ENCODE data around the gene NUFIP1.
"Not testable (repeated sequence)": the region's sequence is repeated elsewhere in the genome, so short reads cannot be mapped to it uniquely, and the experiment has no call there.

Gene NUFIP1

DNA sequence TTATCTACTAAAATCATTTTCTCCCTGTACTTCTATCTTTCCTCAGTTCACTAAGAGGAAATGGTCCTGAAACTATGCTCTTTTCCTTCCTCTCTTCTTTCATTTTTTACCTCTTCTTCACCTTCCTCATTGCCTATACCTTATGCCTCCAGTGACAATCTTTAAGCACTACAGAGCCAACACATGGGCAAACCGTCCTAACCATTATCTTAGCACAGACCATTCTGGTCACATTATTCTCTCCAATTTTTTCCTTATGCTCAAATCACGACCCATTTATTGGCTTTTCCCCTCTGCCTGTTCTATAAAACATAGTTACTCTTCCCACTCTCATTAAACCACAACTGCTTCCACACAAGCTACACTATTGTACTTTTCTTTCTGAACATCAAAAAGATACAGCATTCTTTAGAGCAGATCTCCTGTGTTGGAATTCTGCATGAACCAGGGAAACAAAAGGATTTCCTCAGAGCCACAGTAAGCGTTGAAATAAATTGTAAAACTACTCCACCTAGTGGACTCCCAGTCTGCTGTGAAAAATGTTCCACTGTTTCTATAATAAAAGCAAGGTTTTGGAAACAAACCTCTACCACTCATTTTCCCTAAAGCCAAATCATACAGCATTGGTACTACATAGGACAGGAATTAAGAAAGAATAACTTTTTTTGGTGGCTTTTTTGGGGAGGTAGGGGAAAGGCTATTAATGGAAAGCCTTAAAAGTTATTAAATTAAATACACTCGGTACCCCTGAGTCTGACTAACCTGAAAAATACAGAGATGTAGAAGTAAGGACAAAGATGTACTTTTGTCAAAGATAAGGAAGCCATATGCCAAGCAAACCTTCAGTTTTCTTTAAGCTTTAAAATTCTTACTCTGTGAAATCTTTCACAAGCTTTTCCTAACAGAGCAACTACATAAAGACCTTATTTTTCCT is 19.5 kb downstream of the NUFIP1 start:
- DNase-seq: peak; percentile 28

DNA sequence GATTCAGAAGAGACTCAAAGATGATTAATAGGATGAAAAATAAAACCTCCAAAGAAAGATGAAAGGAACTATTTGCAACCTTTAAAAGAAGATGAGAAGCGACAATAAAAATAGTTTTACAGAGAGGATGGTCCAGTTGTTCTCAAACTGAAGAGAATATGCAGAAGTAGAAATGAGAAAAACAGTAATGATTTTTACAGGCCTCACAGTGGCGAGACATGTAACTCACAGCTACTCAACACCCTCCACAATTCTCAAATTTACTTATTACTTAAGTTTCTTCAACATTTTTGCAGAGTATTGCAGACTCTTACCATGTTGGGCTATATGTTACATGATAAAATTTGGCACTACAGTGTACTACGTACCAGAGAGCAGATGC is 20.8 kb downstream of the NUFIP1 start:
- no peak for DNase-seq

GRCh38 chr13:44967704-44968433 is 21.4 kb downstream of the NUFIP1 start:
- DNase-seq: no peak

- DNase-seq: no peak
These were observed 27.3 kb downstream of the NUFIP1 start for GRCh38 chr13:44961997-44962396.

GRCh38 chr13:44955406-44955805 is 33.9 kb downstream of the NUFIP1 start:
- DNase-seq: no peak

GRCh38 chr13:44954224-44954623 is 35.0 kb downstream of the NUFIP1 start:
- no peak for DNase-seq

GRCh38 chr13:44952671-44953070 is 36.6 kb downstream of the NUFIP1 start:
- no peak for DNase-seq

- DNase-seq: peak; percentile 64
These were observed 38.1 kb downstream of the NUFIP1 start for GRCh38 chr13:44951184-44951583.

GRCh38 chr13:44943411-44943810 is 45.9 kb downstream of the NUFIP1 start:
- not testable (repeated sequence) for DNase-seq

DNA sequence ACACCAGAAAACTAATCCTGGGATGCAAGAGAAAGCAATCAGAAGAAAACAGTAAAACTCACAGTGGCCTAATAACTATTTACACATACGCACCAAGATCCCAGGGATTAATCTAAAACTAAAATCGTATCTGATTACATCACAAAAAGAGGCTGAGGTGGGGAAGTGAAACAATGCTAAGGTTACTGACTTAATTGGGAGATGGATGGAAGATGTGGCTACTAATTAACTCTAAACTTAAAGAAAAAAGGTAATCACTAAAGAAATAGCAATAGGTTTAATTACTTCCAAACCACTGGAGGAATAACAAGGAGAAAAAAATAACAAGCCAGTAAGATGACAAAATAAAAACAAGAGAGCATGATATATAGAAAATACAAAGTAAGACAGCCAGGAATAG is 50.4 kb downstream of the NUFIP1 start:
- DNase-seq: no peak

DNA sequence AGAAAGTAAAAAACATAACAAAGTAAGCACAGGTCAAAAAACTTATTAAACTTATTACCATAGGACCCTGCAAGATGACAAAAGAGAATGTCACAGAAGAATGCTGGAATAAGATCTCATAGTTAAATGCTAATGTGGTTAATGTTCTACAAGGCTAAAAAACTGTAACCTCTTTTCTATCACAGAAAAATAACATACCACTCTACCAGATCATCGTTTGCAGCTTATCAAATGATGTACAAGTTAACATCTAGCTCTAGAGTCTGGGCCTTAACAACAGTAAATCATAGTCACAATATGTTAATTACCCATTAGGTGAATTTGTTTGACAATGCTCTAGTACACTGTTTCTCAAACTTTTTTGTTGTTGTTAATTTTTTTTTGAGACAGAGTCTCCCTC is 53.0 kb downstream of the NUFIP1 start:
- DNase-seq: no peak

DNA sequence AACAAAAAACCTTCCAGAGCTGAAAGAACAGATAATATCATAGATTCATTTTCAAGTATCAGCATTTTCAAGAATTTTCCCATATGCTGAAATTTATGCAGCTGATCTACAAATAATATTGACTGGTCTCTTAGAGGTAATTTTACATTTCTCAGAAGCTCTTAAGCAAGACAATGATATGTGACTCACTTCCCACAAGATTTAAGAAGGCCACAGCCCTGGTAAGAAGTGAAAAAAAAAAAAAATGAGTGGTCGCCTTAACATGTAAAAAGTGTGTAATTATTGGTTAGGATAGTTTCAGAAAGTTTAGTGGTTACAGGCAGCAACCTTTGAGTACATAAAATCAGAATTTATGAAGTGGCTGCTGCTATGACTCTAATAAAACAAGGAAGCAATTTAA is 54.5 kb downstream of the NUFIP1 start:
- DNase-seq: peak; percentile 49

GRCh38 chr13:44932850-44933251 is 56.4 kb downstream of the NUFIP1 start:
- peak; percentile 31 for DNase-seq

DNA sequence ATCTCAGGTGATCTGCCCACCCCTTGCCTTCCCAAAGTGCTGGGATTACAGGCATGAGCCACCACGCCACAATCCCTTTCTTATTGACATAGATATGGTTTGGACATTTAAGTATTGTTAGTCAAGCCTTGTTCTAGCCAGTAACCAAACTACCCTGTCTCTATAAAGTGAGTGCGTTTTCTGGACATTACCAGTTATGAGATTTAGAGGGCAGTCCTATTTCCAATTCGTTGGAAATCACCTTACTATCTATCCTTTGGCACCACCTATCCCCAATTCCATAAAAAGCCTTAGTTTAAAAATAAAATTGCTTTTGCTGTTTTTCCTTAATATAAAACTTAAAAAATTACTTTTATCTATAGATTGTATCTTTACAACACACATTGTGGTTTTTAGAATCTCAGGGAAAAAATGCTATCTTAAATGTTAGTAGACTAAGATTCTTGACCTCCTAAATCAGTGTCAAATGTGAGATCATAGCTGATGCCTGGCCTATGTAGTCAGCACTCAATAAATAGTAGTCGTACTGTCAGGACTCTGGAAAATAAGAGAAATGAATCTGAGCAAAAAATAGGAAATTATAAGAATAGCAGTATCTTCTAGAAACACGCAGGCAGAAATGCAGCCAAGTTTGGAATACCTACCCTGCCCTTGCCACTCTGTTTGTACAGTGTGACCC is 57.0 kb downstream of the NUFIP1 start:
- peak; percentile 63 for DNase-seq

- peak; percentile 37 for DNase-seq
These were observed 58.2 kb downstream of the NUFIP1 start for GRCh38 chr13:44930963-44931623.

GRCh38 chr13:44930280-44930679 is 59.0 kb downstream of the NUFIP1 start:
- DNase-seq: no peak

DNA sequence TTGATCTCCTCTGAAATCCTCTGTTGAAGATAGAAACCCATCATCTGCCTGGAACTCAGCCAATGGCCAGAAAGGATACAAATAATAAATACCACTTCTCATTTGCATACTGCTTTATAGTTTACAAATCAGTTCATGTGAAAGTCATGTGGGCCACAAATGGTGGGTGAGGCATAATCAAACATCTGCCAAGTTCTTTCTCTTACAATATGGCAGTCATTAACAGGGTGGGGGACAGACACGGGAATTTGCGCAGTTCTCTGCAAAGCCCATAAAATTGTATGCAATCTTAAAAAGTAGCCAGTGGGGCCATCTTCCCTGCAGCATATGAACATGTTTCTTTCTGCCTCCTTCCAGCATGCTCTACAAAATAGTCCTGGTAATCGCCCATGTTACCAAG is 59.6 kb downstream of the NUFIP1 start:
- DNase-seq: no peak

GRCh38 chr13:44927968-44928367 is 61.3 kb downstream of the NUFIP1 start:
- DNase-seq: no peak

DNA sequence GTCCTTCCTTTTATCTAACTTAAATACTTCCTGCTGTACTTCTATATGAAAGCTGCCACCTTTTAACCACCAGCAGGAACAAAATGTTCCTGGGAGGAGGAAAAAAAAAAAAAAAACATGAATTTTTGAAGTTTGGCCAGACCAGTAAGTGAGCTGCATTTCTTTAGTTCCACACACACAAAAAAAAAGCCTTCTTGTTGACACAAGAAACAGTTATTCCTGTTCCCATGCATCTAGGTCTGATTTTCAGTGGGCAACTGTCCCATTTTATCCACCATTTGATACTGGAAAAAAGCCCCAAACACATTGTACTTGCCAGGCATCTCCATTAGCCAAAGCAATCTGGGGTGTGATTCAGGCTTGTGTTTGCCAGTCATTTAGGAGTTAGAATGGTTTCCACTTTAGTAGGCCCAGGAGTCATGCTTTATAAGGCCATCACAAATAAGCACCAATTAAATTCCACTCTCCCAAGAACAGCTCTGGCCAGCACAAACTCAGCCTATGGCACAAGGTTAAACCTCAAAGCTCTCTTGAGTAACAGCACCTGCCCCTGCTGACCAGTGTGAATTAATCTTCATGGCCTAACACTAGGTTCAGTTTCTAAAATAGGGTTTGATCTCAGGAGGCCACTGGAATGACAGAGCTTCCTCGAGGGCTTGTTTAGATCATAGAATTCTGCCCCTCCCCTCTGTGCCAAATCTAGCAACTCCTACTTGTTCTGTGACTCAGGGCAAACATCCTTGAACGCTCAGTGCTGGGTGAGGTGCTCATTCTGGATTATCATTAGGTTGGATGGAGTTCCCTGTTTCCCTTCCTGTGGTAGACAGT is 67.1 kb downstream of the NUFIP1 start:
- DNase-seq: peak; percentile 98

GRCh38 chr13:44921246-44921877 is 67.9 kb downstream of the NUFIP1 start:
- no peak for DNase-seq

GRCh38 chr13:44920013-44920412 is 69.3 kb downstream of the NUFIP1 start:
- DNase-seq: no peak
